HCT116 (cell line): ENCODE results near the gene ANKRD55. TPM values are rescaled to one million over a fixed set of nuclear protein-coding genes. Genes with fewer than 3 reads are reported as not detected.

Experiments
- ATAC-seq: fragments of 200-7000 bp; cut with Tn5 transposase; 2 replicates; pipeline ENCODE4 v1.9.1; 2020; ENCODE audit warnings: mild to moderate bottlenecking, moderate library complexity
- BruUV-seq: library from RNA; stranded (reverse); fragments of 400-500 nt; replicated peaks from 2 replicates; lab custom pipeline; 2021; lab: Mats Ljungman, UMichigan
- CTCF ChIA-PET: fragments of 300-600 bp; sonication (Branson Sonifier 250); formaldehyde crosslinking; loops from one replicate; lab custom pipeline; 2021; ENCODE audit warnings: antibody characterized with exemption; lab: Charles Lee
- POLR2A ChIA-PET: fragments of 300-600, 350-600 bp; sonication (Branson Sonifier 250); formaldehyde crosslinking; loops from one replicate; lab custom pipeline; 2021; ENCODE audit warnings: antibody characterized with exemption; lab: Charles Lee
- RAD21 ChIA-PET, 2 experiments: fragments of 300-600 bp; sonication (Branson Sonifier 250); formaldehyde crosslinking; loops; one replicate each; lab custom pipeline; 2023; ENCODE audit warnings: low total read pairs in 2 of 2; ENCODE audit not compliant: uncharacterized antibody in 2 of 2, unreplicated experiment in 2 of 2, low non-redundant PET in 1 of 2; lab: Charles Lee
- DNase-seq: peaks from one replicate; pipeline ENCODE4 v3.0.0-alpha.2; 2010; ENCODE audit warnings: low read depth, low spot score
- H2AFZ ChIP-seq: fragments of 200-600 bp; shearing (Covaris generic), sonication (generic); 2 replicates; pipeline ENCODE4 v1.6.1; 2017; ENCODE audit warnings: low read depth, mixed run types, mixed read lengths, antibody characterized with exemption, low read length; ENCODE audit not compliant: poor library complexity, severe bottlenecking
- H3K27ac ChIP-seq: 2 replicates; pipeline ENCODE4 v1.5.1; 2012; ENCODE audit warnings: low read depth, low read length
- H3K27me3 ChIP-seq: fragments of 200-600 bp; sonication (generic); 2 replicates; pipeline ENCODE4 v1.6.1; 2016; ENCODE audit warnings: mixed run types, low read length, mixed read lengths; ENCODE audit not compliant: insufficient read depth
- H3K36me3 ChIP-seq, 2 experiments: fragments of 200-500 bp in 1 of 2; fragments of 200-600 bp in 1 of 2; sonication (Bioruptor generic) in 1 of 2; sonication (generic) in 1 of 2; 2 replicates each; pipeline versions ENCODE4 v1.5.1 to v1.6.1; 2014 to 2016; ENCODE audit warnings: low read length in 2 of 2, inconsistent platforms in 1 of 2, mixed read lengths in 1 of 2, mixed run types in 1 of 2; ENCODE audit not compliant: insufficient read depth in 2 of 2, control insufficient read depth in 1 of 2
- H3K4me1 ChIP-seq, 2 experiments: fragments of 200-600 bp in 1 of 2; sonication (generic) in 1 of 2; 2 replicates each; pipeline versions ENCODE4 v1.5.1 to v1.6.1; 2012 to 2017; ENCODE audit warnings: low read length in 2 of 2, inconsistent platforms in 1 of 2, mild to moderate bottlenecking in 1 of 2, mixed read lengths in 1 of 2, mixed run types in 1 of 2, moderate library complexity in 1 of 2; ENCODE audit not compliant: insufficient read depth in 2 of 2, control insufficient read depth in 1 of 2
- H3K4me2 ChIP-seq: fragments of 200-600 bp; sonication (generic); 2 replicates; pipeline ENCODE4 v1.6.1; 2017; ENCODE audit warnings: mixed run types, low read length, mixed read lengths
- H3K4me3 ChIP-seq, 2 experiments: fragments of 200-600 bp in 1 of 2; sonication (generic) in 1 of 2; replicated peaks in 1 of 2; 2 replicates each; pipeline ENCODE4 v1.5.1; 2011 to 2016; ENCODE audit warnings: low read length in 2 of 2, control low read depth in 1 of 2, low read depth in 1 of 2, mild to moderate bottlenecking in 1 of 2, mixed read lengths in 1 of 2, mixed run types in 1 of 2
- H3K79me2 ChIP-seq: fragments of 200-600 bp; sonication (generic); 2 replicates; pipeline ENCODE4 v1.6.1; 2017; ENCODE audit warnings: mild to moderate bottlenecking, mixed run types, low read length, moderate library complexity, mixed read lengths; ENCODE audit not compliant: insufficient read depth
- H3K9ac ChIP-seq: fragments of 200-600 bp; sonication (generic); 2 replicates; pipeline ENCODE4 v1.6.1; 2016; ENCODE audit warnings: low read length, mixed read lengths
- H3K9me2 ChIP-seq: fragments of 200-600 bp; sonication (generic), shearing (Covaris generic); 2 replicates; pipeline ENCODE4 v1.6.1; 2017; ENCODE audit warnings: mixed run types, mild to moderate bottlenecking, moderate library complexity; ENCODE audit not compliant: insufficient read depth
- H3K9me3 ChIP-seq, 2 experiments: fragments of 200-500 bp in 1 of 2; fragments of 200-600 bp in 1 of 2; sonication (Bioruptor generic) in 1 of 2; sonication (generic) in 1 of 2; 2 replicates each; pipeline ENCODE4 v1.6.1; 2014 to 2017; ENCODE audit warnings: low read length in 2 of 2, mixed read lengths in 2 of 2, inconsistent platforms in 1 of 2, low read depth in 1 of 2, mild to moderate bottlenecking in 1 of 2, mixed run types in 1 of 2, moderate library complexity in 1 of 2; ENCODE audit not compliant: control insufficient read depth in 1 of 2, insufficient read depth in 1 of 2
- H4K20me1 ChIP-seq: fragments of 200-600 bp; sonication (generic), shearing (Covaris generic); 2 replicates; pipeline ENCODE4 v1.6.1; 2017; ENCODE audit warnings: mixed run types, mild to moderate bottlenecking, moderate library complexity; ENCODE audit not compliant: insufficient read depth
- CBX3 ChIP-seq: IDR thresholded peaks from 2 replicates; pipeline ENCODE4 v1.6.1; 2012; ENCODE audit warnings: low read depth
- CEBPB ChIP-seq: IDR thresholded peaks from 2 replicates; pipeline ENCODE4 v1.6.1; 2012; ENCODE audit warnings: low read depth
- EGR1 ChIP-seq: IDR thresholded peaks from 2 replicates; pipeline ENCODE4 v1.6.1; 2012; ENCODE audit warnings: low read depth
- ELF1 ChIP-seq: IDR thresholded peaks from 2 replicates; pipeline ENCODE4 v1.6.1; 2012; ENCODE audit warnings: low read depth, borderline replicate concordance
- EZH2phosphoT487 ChIP-seq: fragments of 200-600 bp; IDR thresholded peaks from 2 replicates; pipeline ENCODE4 v1.6.1; 2018; ENCODE audit warnings: antibody characterized with exemption, borderline replicate concordance
- JUND ChIP-seq: IDR thresholded peaks from 2 replicates; pipeline ENCODE4 v1.6.1; 2012
- POLR2A ChIP-seq: IDR thresholded peaks from 2 replicates; pipeline ENCODE4 v1.7.0; 2011; ENCODE audit warnings: borderline replicate concordance; ENCODE audit not compliant: insufficient read depth, insufficient read length; ENCODE audit errors: extremely low read depth
- SIN3A ChIP-seq: IDR thresholded peaks from 2 replicates; pipeline ENCODE4 v1.6.1; 2012; ENCODE audit warnings: low read depth
- SP1 ChIP-seq: IDR thresholded peaks from 2 replicates; pipeline ENCODE4 v1.6.1; 2012; ENCODE audit warnings: low read depth
- SRF ChIP-seq: IDR thresholded peaks from 2 replicates; pipeline ENCODE4 v1.6.1; 2012; ENCODE audit warnings: low read depth
- TCF7L2 ChIP-seq: IDR thresholded peaks from 2 replicates; pipeline ENCODE4 v1.7.0; 2011; ENCODE audit warnings: borderline replicate concordance, inconsistent platforms; ENCODE audit not compliant: insufficient read depth, insufficient read length; ENCODE audit errors: extremely low read depth
- YY1 ChIP-seq: IDR thresholded peaks from 2 replicates; pipeline ENCODE4 v1.6.1; 2011; ENCODE audit warnings: low read length, low read depth, moderate library complexity, mild to moderate bottlenecking; ENCODE audit not compliant: insufficient replicate concordance; ENCODE audit errors: extremely low read depth
- ZFX ChIP-seq: fragments of 450-650 bp; IDR thresholded peaks from 2 replicates; pipeline ENCODE4 v1.6.1; 2017
- ZNF274 ChIP-seq: fragments of 200-500 bp; sonication (Bioruptor generic); IDR thresholded peaks from 2 replicates; pipeline ENCODE4 v1.6.1; 2014; ENCODE audit warnings: mild to moderate bottlenecking, low read depth, low read length, inconsistent platforms
- intact Hi-C: fragments of 100-400 bp; cut with micrococcal nuclease; formaldehyde crosslinking; loops from 2 replicates; pipeline ENCODE4 v1.10.0; 2022
- total RNA-seq: library from RNA; stranded (reverse); gene quantifications from one replicate; pipeline ENCODE4 v1.2.1, GENCODE V29; 2021; ENCODE audit not compliant: unreplicated experiment
- TF ChIP-seq, protein P1 (sequence below): IDR thresholded peaks from 2 replicates; pipeline ENCODE4 v1.6.1; 2012; ENCODE audit warnings: low read depth
- TF ChIP-seq, protein P2 (sequence below): IDR thresholded peaks from 2 replicates; pipeline ENCODE4 v1.6.1; 2011; ENCODE audit warnings: mild to moderate bottlenecking, low read length, moderate library complexity; ENCODE audit not compliant: insufficient replicate concordance; ENCODE audit errors: extremely low read depth
- TF ChIP-seq, protein P3 (sequence below): IDR thresholded peaks from 2 replicates; pipeline ENCODE4 v1.6.1; 2012
- TF ChIP-seq, protein P4 (sequence below), 3 experiments: fragments of 200-600 bp in 1 of 3; sonication (generic) in 1 of 3; IDR thresholded peaks in 2 of 3; conservative IDR thresholded peaks in 1 of 3; 2 replicates each; pipeline ENCODE4 v1.5.1; 2012 to 2017; ENCODE audit warnings: low read depth in 2 of 3, low read length in 2 of 3, antibody characterized with exemption in 1 of 3, borderline replicate concordance in 1 of 3, control low read depth in 1 of 3, mild to moderate bottlenecking in 1 of 3, mixed read lengths in 1 of 3, mixed run types in 1 of 3, moderate library complexity in 1 of 3; ENCODE audit not compliant: insufficient read depth in 1 of 3

Gene ANKRD55
- total RNA-seq, 1 experiment from 2014 or later = not detected

DNA sequence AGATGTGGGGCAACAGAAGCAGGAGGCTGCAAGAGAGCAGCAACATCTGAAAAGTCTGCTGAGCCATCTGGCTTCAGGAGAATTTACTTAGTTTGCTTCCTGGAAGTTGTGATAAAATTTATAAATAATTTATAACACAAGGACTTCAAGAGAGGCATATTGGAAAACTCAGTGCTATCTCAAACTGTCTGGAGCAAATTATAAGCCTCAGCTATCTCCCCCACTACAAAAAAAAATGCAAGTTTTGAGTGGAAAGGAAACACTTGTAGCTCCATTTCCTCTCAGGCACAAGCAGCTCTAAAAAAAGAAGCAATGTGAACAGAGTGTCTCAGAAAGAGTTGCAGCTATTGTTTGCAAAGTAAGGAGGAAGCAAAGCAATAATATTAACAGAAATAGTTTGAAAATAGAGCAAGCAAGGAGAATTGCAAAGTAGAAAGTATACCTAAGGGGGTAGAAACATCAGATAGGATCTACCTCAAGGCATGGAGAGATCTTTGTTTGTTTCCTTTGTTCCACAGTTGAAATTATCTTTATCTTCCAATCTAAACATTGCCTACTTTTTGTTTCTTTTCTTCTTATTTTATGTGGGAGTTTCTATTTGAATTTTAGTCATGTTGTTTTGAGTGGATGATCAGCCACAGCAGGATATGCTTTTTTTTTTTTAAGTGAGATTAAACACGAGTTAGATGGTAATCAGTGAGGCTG lies 182.4 kb downstream of the ANKRD55 start:
- Histone ChIP-seq H4K20me1 (no peaks in the 10 kb centered on the region), H2AFZ (peak overlapping the region; percentile 61), H3K9me3 (no peaks in the 10 kb centered on the region; a peak in 1 of 4 replicates), H3K9me2 (no peaks in the 10 kb centered on the region), H3K9ac (no peak overlapping the region), H3K4me1 (no peaks in the 10 kb centered on the region), H3K79me2 (no peaks in the 10 kb centered on the region), H3K27ac (no peak overlapping the region), H3K4me3 (no peak overlapping the region), H3K4me2 (no peak overlapping the region), H3K27me3 (no peaks in the 10 kb centered on the region), H3K36me3 (no peaks in the 10 kb centered on the region)
- intact Hi-C loops = no loop called here
- BruUV-seq = no TSS peak
- ChIA-PET POLR2A (no interaction called here), CTCF (interaction anchor here (0.7 kb wide), 1 partner anchor 22 kb away, joined by 3 read pairs; no protein-coding TSS in a partner anchor), RAD21 (no interaction called here)
- ATAC-seq (no peak), DNase-seq (no peak)
- no peak for TF ChIP-seq EZH2phosphoT487
- TF ChIP-seq, protein P1, sequence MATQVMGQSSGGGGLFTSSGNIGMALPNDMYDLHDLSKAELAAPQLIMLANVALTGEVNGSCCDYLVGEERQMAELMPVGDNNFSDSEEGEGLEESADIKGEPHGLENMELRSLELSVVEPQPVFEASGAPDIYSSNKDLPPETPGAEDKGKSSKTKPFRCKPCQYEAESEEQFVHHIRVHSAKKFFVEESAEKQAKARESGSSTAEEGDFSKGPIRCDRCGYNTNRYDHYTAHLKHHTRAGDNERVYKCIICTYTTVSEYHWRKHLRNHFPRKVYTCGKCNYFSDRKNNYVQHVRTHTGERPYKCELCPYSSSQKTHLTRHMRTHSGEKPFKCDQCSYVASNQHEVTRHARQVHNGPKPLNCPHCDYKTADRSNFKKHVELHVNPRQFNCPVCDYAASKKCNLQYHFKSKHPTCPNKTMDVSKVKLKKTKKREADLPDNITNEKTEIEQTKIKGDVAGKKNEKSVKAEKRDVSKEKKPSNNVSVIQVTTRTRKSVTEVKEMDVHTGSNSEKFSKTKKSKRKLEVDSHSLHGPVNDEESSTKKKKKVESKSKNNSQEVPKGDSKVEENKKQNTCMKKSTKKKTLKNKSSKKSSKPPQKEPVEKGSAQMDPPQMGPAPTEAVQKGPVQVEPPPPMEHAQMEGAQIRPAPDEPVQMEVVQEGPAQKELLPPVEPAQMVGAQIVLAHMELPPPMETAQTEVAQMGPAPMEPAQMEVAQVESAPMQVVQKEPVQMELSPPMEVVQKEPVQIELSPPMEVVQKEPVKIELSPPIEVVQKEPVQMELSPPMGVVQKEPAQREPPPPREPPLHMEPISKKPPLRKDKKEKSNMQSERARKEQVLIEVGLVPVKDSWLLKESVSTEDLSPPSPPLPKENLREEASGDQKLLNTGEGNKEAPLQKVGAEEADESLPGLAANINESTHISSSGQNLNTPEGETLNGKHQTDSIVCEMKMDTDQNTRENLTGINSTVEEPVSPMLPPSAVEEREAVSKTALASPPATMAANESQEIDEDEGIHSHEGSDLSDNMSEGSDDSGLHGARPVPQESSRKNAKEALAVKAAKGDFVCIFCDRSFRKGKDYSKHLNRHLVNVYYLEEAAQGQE = no peak
- TF ChIP-seq EGR1 = no peak
- no peak for TF ChIP-seq SP1
- TF ChIP-seq CEBPB = no peak
- no peak for TF ChIP-seq ELF1
- no peak for TF ChIP-seq POLR2A
- no peak for TF ChIP-seq YY1
- TF ChIP-seq SRF = no peak
- TF ChIP-seq, protein P2, sequence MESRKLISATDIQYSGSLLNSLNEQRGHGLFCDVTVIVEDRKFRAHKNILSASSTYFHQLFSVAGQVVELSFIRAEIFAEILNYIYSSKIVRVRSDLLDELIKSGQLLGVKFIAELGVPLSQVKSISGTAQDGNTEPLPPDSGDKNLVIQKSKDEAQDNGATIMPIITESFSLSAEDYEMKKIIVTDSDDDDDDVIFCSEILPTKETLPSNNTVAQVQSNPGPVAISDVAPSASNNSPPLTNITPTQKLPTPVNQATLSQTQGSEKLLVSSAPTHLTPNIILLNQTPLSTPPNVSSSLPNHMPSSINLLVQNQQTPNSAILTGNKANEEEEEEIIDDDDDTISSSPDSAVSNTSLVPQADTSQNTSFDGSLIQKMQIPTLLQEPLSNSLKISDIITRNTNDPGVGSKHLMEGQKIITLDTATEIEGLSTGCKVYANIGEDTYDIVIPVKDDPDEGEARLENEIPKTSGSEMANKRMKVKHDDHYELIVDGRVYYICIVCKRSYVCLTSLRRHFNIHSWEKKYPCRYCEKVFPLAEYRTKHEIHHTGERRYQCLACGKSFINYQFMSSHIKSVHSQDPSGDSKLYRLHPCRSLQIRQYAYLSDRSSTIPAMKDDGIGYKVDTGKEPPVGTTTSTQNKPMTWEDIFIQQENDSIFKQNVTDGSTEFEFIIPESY = no peak
- TF ChIP-seq, protein P3, sequence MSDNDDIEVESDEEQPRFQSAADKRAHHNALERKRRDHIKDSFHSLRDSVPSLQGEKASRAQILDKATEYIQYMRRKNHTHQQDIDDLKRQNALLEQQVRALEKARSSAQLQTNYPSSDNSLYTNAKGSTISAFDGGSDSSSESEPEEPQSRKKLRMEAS = no peak
- TF ChIP-seq, protein P4, sequence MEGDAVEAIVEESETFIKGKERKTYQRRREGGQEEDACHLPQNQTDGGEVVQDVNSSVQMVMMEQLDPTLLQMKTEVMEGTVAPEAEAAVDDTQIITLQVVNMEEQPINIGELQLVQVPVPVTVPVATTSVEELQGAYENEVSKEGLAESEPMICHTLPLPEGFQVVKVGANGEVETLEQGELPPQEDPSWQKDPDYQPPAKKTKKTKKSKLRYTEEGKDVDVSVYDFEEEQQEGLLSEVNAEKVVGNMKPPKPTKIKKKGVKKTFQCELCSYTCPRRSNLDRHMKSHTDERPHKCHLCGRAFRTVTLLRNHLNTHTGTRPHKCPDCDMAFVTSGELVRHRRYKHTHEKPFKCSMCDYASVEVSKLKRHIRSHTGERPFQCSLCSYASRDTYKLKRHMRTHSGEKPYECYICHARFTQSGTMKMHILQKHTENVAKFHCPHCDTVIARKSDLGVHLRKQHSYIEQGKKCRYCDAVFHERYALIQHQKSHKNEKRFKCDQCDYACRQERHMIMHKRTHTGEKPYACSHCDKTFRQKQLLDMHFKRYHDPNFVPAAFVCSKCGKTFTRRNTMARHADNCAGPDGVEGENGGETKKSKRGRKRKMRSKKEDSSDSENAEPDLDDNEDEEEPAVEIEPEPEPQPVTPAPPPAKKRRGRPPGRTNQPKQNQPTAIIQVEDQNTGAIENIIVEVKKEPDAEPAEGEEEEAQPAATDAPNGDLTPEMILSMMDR (IDR thresholded peaks at IDR 0.05 in 2 of 3, conservative IDR thresholded peaks at IDR 0.05 in 1 of 3; ENCODE audit: borderline replicate concordance in 1 of 3, insufficient read depth in 1 of 3, low read depth in 2 of 3, low read length in 2 of 3) = no peak
- no peak for TF ChIP-seq ZNF274
- no peak for TF ChIP-seq SIN3A
- no peak for TF ChIP-seq TCF7L2
- no peak for TF ChIP-seq ZFX
- no peak for TF ChIP-seq JUND
- TF ChIP-seq CBX3 = no peak
